Measurements from ENCODE around the gene SLX4IP.

SLX4IP gene

DNA sequence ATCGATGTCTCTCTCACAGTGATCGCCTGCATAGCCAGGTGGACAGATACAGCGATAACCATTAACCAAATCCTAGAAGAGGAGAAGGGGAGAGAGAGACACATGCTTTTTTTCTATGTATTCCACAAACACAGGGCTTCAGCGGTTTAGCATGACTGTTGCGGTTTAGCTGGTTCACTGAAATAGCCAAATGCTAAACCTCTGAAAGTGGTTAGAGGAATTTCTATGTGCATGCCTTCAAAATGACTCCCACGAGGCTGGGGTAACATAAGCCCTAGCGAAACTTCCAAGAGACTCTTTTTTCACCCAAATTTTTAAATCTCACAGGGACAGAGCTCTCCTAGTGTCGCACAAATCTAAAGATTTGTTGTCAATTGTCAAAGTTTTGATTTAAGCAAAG lies 213.5 kb downstream of the SLX4IP start:
- peaks cover 4% of the 10 kb centered on the region for H3K27me3 Mint-ChIP-seq (ENCODE audit: low read depth)
- no peaks in the 10 kb centered on the region for H3K9me3 Mint-ChIP-seq
- H3K4me3 Mint-ChIP-seq: no peak overlapping the region
- no peaks in the 10 kb centered on the region for H3K36me3 Mint-ChIP-seq (ENCODE audit: low read depth)
- no peaks in the 10 kb centered on the region for H3K4me1 Mint-ChIP-seq (ENCODE audit: low read depth)
- H3K27ac Mint-ChIP-seq: no peak overlapping the region

DNA sequence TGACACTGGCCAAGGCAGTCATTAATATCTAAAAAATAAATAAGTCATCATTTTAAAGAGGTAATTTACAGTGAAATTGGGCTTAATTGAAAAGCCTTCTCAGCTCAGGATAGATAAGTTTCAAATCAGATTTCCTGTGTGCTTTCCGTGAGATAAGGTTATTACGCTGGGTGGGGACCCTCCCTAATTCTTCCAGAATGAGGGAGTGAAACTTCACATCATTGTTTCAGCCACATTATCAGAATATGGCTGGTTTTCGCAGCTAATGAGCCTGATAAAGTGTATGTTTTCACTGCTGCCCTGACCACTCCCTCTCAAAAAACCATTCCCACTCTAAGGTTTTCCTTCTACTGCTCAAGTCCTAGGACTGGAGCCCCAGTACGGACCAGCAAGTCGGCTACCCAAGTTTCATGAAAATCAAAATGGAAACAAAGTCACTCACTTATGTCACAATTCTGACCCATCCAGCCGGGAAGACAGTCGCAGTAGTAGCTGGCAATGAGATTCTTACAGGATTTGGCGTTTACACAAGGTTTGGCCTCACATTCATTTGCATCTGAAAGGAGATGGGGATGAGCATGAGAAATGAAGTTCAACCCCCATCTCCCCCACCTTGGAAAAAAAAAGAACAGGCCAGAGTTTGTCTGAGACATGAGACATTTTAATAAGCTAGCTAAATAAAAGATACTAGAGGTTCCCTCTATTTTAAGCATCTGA lies 214.1 kb downstream of the SLX4IP start:
- H3K27ac Mint-ChIP-seq: no peak overlapping the region
- H3K4me3 Mint-ChIP-seq: no peak overlapping the region
- peaks cover 4% of the 10 kb centered on the region for H3K27me3 Mint-ChIP-seq (ENCODE audit: low read depth)
- H3K36me3 Mint-ChIP-seq (ENCODE audit: low read depth): no peaks in the 10 kb centered on the region
- H3K9me3 Mint-ChIP-seq: no peaks in the 10 kb centered on the region
- no peaks in the 10 kb centered on the region for H3K4me1 Mint-ChIP-seq (ENCODE audit: low read depth)

DNA sequence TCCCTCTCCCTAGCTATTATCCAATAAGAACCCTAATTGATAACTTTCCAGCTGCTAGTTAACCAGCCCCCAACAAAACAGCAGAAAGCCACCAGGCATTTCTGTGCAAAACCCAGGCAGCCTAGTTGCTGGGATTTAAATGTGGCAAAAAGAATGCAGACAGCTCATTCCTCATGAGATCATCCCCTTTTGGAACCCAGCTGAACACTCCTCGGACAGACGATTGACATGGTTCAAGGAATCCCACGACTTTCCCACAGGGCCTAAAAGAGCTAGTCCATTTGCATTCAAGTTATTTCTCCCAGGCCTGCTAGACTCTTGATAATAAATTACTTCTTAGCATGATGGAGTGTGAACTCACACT lies 214.7 kb downstream of the SLX4IP start:
- no peaks in the 10 kb centered on the region for H3K4me1 Mint-ChIP-seq (ENCODE audit: low read depth)
- H3K9me3 Mint-ChIP-seq: no peaks in the 10 kb centered on the region
- peaks cover 4% of the 10 kb centered on the region for H3K27me3 Mint-ChIP-seq (ENCODE audit: low read depth)
- no peaks in the 10 kb centered on the region for H3K36me3 Mint-ChIP-seq (ENCODE audit: low read depth)
- H3K4me3 Mint-ChIP-seq: no peak overlapping the region
- H3K27ac Mint-ChIP-seq: no peak overlapping the region

GRCh38 chr20:10651227-10651990 lies 216.3 kb downstream of the SLX4IP start:
- Mint-ChIP-seq H3K27ac (no peak overlapping the region), H3K4me1 (ENCODE audit: low read depth) (no peaks in the 10 kb centered on the region), H3K27me3 (ENCODE audit: low read depth) (peaks cover 4% of the 10 kb centered on the region), H3K36me3 (ENCODE audit: low read depth) (no peaks in the 10 kb centered on the region), H3K4me3 (no peak overlapping the region), H3K9me3 (no peaks in the 10 kb centered on the region)

DNA sequence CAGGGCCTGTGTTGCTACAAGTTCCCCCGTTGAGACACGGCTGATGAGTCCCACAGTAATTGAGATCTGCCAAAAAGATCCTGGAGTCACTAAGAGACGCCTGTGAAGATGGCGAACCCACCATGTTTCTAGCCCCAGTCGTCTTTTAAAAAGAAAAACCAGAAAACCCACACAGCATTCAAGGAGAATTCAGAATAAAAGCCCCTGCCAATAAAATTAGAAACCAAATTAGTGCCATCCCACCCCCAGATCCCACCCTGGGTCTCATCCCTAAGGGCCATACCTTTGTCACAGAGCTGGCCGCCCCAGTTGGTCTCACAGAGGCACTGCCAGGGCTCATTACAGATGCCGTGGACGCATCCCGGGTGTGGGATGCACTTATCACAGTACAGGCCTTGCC lies 217.1 kb downstream of the SLX4IP start:
- Mint-ChIP-seq H3K36me3 (ENCODE audit: low read depth) (no peaks in the 10 kb centered on the region), H3K4me3 (no peak overlapping the region), H3K27ac (no peak overlapping the region), H3K4me1 (ENCODE audit: low read depth) (no peaks in the 10 kb centered on the region), H3K9me3 (no peaks in the 10 kb centered on the region), H3K27me3 (ENCODE audit: low read depth) (peaks cover 4% of the 10 kb centered on the region)

GRCh38 chr20:10652660-10653261 lies 217.7 kb downstream of the SLX4IP start:
- Mint-ChIP-seq H3K4me1 (ENCODE audit: low read depth) (no peaks in the 10 kb centered on the region), H3K9me3 (no peaks in the 10 kb centered on the region), H3K27me3 (ENCODE audit: low read depth) (peaks cover 8% of the 10 kb centered on the region), H3K36me3 (ENCODE audit: low read depth) (no peaks in the 10 kb centered on the region), H3K27ac (no peak overlapping the region), H3K4me3 (no peak overlapping the region)

- peaks cover 8% of the 10 kb centered on the region for H3K27me3 Mint-ChIP-seq (ENCODE audit: low read depth)
- no peak overlapping the region for H3K27ac Mint-ChIP-seq
- H3K9me3 Mint-ChIP-seq: no peaks in the 10 kb centered on the region
- no peaks in the 10 kb centered on the region for H3K36me3 Mint-ChIP-seq (ENCODE audit: low read depth)
- H3K4me3 Mint-ChIP-seq: no peak overlapping the region
- H3K4me1 Mint-ChIP-seq (ENCODE audit: low read depth): no peaks in the 10 kb centered on the region
Measured at GRCh38 chr20:10653599-10654249, 218.6 kb downstream of the SLX4IP start.

DNA sequence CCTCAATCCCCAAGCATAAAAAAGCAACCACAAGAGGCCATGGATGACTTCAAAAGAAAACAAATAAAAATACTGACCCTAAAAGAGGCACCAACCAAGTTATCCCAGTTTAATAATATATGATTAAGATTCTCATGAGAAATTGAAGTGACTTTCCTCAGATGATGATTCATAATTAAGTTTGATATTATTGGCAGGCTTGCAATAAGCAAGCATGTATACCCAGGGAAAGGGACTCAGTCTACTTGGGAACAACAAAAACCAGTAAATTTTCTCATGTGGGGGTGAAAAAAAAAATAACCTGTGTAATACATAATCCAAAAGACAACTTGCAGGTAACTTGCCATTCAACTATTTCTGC lies 219.1 kb downstream of the SLX4IP start:
- Mint-ChIP-seq H3K36me3 (ENCODE audit: low read depth) (no peaks in the 10 kb centered on the region), H3K4me1 (ENCODE audit: low read depth) (no peaks in the 10 kb centered on the region), H3K9me3 (no peaks in the 10 kb centered on the region), H3K27me3 (ENCODE audit: low read depth) (peaks cover 8% of the 10 kb centered on the region), H3K27ac (no peak overlapping the region), H3K4me3 (no peak overlapping the region)

DNA sequence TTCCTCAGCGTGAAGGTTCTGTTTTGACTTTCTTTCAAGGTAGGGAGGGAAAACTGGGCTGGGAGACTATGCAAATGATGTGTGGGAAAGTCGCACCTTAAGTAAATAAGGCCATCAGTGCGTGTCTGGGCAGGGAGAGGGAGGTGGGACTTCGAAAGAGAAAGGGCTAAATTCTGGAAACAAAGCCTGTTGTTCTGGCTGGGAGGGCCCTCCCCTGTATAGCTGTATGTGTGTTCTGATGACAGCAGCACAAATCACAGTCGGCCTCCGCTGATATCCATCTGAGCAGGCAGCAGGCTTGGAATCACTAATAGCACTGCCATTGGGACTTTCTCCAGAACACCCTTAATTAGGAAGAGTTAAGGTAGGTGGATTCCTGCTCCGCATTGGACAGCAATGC lies 219.5 kb downstream of the SLX4IP start:
- no peak overlapping the region for H3K4me3 Mint-ChIP-seq
- no peaks in the 10 kb centered on the region for H3K9me3 Mint-ChIP-seq
- peaks cover 8% of the 10 kb centered on the region for H3K27me3 Mint-ChIP-seq (ENCODE audit: low read depth)
- no peaks in the 10 kb centered on the region for H3K36me3 Mint-ChIP-seq (ENCODE audit: low read depth)
- no peak overlapping the region for H3K27ac Mint-ChIP-seq
- H3K4me1 Mint-ChIP-seq (ENCODE audit: low read depth): no peaks in the 10 kb centered on the region

GRCh38 chr20:10655720-10656669 lies 220.9 kb downstream of the SLX4IP start:
- Mint-ChIP-seq H3K27me3 (ENCODE audit: low read depth) (peaks cover 8% of the 10 kb centered on the region), H3K36me3 (ENCODE audit: low read depth) (no peaks in the 10 kb centered on the region), H3K27ac (no peak overlapping the region), H3K4me3 (no peak overlapping the region), H3K9me3 (no peaks in the 10 kb centered on the region), H3K4me1 (ENCODE audit: low read depth) (no peaks in the 10 kb centered on the region)

- Mint-ChIP-seq H3K27me3 (ENCODE audit: low read depth) (peaks cover 20% of the 10 kb centered on the region), H3K36me3 (ENCODE audit: low read depth) (no peaks in the 10 kb centered on the region), H3K4me1 (ENCODE audit: low read depth) (no peaks in the 10 kb centered on the region), H3K9me3 (no peaks in the 10 kb centered on the region), H3K27ac (no peak overlapping the region), H3K4me3 (no peak overlapping the region)
Measured at GRCh38 chr20:10657453-10657852, 222.3 kb downstream of the SLX4IP start.

DNA sequence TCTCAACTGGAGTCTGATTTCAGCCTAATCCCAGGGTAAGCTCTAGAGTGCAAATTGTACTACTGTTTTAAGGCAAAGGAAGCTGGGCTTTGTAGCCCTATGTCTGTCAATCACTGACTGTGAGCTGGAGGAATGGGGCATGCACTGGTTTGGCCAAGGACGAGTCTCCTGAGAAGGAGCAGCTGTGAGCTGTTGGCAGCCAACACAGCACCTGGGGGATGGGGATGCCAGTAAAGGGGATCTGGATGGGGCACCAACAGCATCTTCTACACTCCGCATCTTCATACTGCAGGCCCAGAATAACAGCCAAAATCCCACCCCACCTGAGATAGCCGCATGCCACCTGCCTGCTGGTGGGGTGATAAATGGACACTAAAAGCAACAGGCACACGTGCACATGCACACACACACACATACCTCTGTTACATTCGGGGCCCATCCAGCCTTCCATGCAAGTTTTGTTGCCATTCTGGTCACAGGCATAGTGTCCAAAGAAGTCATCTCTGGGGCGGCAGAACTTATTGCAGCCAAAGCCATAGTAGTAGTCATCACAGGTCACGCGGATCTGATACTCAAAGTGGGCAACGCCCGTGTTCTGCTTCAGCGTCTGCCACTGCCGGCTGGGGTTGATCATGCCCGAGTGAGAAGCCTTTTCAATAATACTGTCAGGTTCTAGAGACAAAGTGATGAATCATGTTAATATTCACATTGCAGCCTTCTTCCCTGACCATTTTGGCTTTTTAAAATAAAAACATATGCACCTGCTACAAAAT lies 223.1 kb downstream of the SLX4IP start:
- H3K9me3 Mint-ChIP-seq: no peaks in the 10 kb centered on the region
- H3K4me3 Mint-ChIP-seq: no peak overlapping the region
- H3K36me3 Mint-ChIP-seq (ENCODE audit: low read depth): no peaks in the 10 kb centered on the region
- no peak overlapping the region for H3K27ac Mint-ChIP-seq
- peaks cover 27% of the 10 kb centered on the region for H3K27me3 Mint-ChIP-seq (ENCODE audit: low read depth)
- no peaks in the 10 kb centered on the region for H3K4me1 Mint-ChIP-seq (ENCODE audit: low read depth)

DNA sequence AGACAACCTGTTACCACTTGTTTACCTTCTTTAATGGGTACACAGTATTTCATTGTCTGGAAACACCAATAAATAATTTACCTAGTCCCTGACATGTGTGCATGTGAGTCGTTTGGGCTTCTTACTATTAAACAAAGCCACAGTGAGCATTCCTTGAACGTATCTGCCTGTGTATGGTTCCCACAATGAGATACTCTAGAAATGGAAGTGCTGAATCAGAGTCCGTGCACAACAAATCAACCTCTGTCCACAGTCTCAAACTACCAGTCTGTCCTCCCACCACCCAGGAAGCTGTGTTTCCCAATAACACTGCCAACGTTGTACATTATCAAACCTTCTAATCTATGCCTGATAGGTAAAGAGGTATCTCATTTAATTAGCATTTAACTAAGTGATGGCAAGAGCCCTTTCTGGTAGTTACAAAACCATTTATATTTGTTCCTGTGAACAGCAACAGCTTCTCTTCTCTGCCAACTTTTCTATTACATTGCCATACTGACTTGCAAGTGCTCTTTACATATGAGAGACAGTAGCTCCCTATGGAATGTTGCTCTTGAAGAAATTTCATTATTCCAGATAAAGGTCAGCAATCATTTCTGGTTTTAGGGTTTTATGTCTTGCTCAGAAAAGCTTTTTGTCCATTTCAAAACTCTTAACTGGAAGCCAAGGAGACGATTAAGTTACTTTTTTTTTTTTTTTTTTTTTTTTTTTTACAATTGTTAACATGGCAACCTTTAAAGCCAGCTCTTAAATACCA lies 223.9 kb downstream of the SLX4IP start:
- Mint-ChIP-seq H3K4me1 (ENCODE audit: low read depth) (no peaks in the 10 kb centered on the region), H3K27ac (no peak overlapping the region), H3K36me3 (ENCODE audit: low read depth) (no peaks in the 10 kb centered on the region), H3K9me3 (no peaks in the 10 kb centered on the region), H3K4me3 (no peak overlapping the region), H3K27me3 (ENCODE audit: low read depth) (peaks cover 34% of the 10 kb centered on the region)

Data from T-helper 1 cell treated with Interleukin-12 subunit alpha and Interleukin-12 subunit beta and Interleukin-4 antibody, amounts not matched to agents 30 μg/mL and 1 μg/mL, for 36 hours (primary cell).